Left forelimb (tissue), 1 donor: Measurements from ENCODE around the gene TNFRSF14.

Experiments
- DNase-seq: peaks from one replicate; pipeline ENCODE4 v3.0.0-alpha.2; 2018; ENCODE audit warnings: low spot score

Gene TNFRSF14

DNA sequence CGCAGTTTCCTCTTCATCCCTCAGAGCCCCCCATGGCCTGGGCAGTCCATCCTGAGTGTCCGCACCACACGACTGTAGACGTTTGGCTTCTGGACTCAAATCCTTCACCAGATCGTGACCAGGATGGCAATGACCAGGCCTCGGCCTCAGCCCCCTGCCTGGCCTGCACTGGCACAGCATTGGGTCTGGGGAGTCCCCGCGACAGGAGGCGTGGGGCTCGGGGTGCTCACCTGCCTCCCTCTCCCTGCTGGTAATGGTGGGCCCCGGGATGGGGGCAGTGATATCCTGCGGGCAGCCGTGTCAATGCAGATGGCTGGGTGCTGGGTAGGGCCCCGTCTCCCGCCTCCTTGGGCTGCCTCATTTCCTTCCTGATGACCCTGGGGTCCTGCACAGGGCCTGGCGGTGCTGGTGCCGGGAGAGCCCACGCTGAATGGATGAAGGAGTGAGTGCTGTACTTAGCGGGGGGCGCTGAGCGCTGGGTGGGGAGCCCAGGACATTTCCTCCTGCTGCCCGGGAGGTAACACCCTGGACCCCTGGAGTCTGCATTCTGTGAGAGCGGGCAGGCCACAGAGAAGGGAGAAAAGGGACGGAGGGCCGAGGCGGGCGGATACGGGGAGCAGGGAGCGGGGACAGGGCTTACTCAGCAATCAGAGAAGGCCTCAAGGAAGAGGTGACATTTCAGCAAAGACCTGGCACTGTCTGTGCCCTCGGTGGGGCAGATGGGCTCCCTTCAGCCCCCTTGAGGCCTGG lies 2.1 kb upstream of the TNFRSF14 start:
- no peak for DNase-seq

DNA sequence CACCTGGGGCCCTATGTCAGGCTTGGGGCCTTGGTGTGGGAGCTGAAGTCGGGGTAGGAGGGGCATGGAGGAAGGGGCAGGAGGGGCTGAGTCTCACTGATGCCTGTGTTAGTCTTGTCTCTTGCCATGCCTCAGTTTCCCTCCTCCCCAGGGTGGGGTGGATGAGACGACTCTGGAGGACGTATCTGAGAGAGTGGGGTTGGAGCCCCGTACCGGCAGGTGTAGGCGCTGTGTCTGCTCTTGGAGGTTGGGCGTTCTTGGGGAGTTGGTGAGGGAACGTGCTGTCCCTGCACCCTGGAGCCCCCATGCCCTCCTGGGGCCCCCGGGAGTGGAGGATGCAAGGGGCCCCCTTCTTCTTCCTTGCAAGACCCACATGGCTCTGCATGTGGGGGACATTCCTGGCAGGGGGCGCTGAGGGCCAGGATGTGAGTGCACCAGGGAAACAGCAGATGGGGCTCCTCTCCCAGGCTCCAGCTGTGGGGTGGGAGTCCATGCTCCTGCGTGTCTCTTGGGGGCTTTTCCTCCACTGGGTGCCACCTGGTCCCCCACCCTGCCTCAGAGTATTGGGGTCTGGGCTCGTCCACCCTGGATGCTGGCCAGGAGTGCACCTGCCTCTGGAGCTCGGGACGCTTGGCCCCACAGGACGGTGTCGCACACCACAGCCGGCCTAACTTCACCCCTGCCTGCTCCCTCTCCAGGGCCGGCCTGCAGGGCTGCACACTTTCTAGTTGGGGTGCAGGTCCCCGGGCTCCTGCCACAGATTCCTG lies 1.4 kb upstream of the TNFRSF14 start:
- DNase-seq: no peak

DNA sequence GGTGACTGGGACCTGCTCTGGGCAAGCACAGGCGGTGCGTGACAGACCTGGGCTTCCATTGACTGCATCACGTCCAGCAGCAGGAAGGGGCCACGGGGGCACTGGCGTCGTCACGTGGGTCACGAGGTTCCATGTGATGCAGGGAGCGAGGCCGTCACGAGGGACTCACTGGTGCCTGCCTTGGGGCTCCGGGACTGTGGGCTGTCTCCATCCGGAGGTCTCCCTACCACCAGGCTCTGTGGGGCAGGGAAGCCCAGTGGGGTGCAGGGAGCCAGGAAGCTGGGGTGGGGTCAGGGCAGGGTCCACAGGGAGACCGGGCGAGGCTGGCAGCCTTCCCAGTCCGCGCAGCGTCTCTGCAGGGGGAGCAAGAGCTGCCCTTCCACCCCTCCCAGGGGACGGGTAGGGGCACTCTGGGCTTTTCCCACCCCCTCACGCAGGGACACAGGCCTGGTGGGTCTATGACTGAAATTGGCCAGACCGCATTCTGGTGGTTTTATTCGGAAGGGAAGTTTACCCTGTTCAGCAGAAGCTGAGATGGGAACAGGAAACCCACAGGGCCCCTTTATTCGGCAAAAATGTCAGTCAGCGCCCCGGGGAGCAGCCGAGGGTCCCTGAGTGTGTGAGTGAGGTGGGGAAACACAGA lies 416 bp upstream of the TNFRSF14 start:
- DNase-seq: no peak

DNA sequence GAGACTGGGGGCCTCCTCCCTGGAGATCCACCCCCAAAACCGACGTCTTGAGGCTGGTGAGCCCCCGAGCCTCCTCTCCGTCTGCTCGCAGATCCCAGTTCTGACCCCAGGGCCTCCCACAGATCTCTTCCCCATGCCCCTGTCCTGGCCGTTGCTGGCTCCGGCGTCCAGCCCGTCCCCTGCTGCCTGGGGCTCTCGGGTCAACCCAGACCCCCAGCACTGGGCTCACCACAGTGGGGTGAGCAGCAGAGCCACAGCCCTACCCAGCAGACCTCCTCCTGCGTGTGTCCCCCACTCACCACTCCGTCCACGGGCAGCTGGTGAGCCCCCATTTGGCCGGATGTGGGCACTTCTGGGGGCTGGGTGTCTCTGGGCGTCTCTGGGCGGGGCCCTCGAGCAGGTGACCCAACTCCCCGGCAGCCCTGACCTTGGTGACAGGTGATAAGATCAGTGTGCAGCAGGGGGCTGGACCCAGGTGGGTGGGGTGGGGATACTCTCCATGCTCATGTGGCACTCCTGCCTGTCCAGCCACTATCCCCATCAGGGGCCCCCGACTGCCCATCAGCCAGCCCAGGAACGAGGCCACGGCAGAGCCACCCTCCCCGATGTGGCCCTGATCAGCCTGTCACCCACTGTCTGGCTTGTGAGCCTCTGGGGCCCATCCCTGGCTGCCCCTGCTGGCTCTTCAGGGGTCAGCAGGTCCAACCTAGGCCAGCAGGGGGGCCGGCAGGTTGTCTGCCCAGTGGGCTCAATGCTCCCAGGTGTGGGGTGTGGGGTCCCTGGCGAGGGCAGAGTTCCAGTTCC lies 709 bp downstream of the TNFRSF14 start:
- DNase-seq: no peak

DNA sequence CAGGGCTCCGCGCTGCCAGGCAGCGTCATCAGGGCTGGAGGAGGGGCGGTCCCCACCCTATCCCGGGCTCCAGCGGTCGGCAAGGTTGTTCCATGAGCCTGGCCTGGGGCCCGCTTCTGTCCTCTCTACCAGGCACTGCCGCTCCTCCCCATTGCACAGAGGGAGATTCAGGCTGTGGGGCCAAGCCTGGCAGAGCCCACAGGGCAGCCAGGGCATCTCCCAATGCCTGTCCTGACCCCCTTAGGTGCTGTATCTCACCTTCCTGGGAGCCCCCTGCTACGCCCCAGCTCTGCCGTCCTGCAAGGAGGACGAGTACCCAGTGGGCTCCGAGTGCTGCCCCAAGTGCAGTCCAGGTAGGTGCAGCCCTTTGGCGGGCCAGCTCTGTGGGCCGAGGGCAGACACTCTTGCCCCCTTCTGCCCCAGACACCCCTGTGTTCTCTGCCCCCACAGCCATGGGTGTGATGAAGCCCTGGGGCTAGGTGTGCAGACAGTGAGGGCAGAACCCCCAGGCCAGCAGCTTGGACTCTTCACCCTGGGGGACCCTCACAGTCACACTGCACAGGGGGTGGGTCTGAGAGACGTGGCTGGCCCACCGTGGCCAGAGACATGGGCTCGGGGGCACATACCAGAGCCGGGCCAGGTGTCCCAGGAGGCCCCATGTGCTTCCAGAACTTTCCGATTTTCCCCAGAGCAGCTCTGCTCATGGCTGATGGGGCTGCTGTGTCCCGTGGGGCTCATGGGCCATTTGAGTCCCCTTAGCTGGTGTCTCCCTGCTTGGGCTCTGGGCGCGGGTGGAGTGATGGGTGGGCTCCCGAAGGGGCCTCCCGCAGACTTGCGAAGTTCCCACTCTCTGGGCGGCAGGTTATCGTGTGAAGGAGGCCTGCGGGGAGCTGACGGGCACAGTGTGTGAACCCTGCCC lies 1.6 kb downstream of the TNFRSF14 start:
- no peak for DNase-seq

DNA sequence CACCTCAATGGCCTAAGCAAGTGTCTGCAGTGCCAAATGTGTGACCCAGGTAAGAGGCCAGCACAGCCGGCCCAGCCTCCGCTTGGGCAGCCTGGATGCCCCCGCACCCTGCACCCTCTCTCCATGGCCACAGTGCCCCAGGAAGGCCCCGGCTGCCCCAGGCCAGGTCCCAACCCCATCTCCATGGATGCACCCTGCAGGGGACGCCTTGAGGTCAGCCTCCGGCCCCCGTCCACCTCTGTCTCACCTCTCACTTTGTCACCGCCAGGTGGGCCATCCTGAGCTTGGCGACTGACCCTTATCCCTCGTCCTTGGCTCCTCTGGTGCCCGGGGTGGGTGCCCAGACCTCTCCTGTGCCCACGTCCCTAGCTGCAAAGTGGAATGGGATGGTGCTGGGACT lies 2.2 kb downstream of the TNFRSF14 start:
- no peak for DNase-seq

DNA sequence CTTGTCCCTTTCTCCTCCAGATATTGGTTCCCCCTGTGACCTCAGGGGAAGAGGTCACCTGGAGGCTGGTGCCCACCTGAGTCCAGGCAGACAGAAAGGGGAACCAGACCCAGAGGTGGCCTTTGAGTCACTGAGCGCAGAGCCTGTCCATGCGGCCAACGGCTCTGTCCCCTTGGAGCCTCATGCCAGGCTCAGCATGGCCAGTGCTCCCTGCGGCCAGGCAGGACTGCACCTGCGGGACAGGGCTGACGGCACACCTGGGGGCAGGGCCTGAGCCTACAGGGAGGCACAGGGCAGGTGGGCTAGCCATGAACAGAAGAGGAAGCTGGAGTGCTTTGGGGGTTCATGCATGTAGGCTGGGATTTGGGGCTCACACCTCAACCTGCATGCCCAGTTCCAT lies 2.7 kb downstream of the TNFRSF14 start:
- no peak for DNase-seq

DNA sequence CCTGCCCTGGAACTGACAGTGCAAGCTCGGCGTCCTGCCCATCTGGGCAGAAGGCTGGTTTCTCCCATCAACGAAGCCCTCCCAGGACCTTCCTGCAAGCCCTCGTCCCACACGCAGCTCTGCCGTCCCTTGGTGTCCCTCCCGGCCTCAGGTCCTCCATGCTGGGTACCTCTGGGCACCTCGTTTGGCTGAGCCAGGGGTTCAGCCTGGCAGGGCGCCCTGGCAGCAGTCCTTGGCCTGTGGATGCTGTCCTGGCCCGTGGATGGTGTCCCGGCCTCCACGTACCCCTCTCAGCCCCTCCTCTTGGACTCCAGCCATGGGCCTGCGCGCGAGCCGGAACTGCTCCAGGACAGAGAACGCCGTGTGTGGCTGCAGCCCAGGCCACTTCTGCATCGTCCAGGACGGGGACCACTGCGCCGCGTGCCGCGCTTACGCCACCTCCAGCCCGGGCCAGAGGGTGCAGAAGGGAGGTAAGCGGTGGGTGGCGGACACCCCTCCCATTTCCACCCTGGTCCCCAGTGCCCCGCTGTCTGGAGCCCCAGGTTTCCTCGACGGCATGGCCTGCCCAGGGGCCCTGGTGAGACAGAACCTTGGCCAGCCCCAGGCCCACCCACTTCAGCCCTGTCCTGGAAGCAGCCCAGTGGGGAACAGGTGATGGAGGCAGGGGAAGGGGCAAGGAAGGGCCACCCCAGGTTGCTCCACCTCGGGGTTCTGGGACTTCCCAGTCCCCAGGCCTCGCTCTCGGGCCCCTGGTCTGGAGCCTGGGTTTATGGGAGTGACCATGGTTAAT lies 3.5 kb downstream of the TNFRSF14 start:
- no peak for DNase-seq

DNA sequence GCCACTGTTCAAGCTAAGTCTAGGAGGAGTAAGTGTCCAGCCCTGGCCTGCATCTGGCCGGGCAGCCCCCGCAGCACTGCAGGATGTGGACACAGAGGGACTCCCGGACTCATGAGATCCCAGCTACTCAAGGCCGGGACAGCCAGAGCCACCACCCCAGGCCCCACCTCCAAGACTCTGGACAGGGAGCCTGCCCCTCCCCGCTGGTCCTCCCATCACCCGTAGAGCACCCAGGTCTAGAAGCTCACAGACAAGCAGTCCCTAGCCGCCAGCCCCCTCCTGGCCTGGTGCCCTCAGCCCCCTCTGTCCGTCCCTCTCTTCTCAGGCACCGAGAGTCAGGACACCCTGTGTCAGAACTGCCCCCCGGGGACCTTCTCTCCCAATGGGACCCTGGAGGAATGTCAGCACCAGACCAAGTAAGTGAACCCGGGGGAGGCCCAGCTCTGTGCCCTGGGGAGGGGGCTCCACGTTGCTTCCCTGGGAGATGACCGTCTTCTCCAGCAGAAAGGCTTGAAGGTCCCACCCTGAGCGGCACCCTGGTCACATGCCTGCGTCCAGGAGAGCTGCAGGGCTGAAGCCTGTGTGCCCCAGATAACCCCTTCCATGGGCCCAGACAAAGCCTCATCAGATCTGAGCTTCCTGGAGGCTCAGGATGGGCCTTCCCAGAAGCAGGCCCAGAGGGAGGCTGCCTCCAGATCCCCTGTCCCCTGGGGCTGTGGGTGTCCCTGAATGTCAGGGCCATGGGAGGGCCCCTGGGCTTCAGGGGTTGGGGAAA lies 4.3 kb downstream of the TNFRSF14 start:
- DNase-seq: no peak

DNA sequence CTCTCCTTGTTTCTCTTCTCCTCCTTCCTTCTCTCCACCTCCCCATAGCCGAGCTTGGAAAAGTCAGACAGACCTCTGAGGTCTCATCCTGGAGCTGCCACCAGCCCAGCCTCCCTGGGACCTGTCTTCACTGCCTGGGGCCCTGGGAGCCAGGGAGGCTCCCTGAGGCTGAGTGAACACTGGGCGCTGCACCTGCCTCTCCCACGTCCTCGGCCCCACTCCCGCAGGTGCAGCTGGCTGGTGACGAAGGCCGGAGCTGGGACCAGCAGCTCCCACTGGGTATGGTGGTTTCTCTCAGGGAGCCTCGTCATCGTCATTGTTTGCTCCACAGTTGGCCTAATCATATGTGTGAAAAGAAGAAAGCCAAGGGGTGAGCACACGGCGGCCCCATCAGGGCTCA lies 5.3 kb downstream of the TNFRSF14 start:
- no peak for DNase-seq

DNA sequence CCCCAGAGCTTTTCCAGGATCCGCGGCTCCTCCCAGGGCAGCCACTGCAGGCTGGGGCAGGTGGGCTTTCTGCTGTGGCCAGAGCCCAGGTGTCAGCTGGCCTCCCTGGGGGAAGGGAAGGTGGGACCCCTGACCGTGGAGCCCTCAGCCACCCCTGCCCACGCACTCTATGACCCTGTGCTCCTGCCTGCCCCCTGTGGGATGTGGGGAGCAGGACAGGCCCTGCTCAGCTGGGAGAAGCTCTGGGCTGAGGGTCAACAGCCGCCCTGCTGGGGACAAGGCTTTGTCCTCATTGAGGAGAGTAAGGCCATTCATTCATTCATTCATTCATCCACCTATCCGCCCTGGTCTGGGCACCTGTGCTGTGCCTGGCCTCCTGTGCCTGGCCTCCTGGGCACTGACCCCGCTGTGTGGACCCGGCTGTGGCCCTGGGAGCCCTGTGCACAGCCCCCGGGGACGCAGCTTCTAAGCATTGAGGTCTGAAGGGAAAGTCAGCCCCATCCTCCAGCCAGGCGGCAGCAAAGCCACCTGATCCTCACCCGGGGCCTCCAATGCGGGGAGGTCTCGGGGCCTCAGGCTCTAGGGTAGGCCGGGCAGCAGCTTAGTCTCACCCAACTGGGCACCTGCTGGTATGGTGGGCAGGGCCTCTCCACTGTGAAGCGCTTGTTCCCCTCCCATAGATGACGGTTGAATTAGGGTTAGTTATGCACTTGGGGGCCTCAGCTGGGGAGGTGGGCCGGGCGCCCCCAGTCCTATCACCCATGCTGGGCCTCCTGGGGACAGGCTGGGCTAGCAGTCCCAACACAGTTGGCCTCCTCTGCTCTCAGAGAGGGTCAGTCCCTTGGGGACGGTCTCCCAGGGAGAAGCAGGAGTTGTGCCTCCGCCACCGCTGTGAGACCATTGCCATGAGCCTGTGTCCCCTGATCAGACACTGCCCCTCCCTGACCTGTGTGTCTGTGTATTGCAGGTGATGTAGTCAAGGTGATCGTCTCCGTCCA lies 6.0 kb downstream of the TNFRSF14 start:
- no peak for DNase-seq

DNA sequence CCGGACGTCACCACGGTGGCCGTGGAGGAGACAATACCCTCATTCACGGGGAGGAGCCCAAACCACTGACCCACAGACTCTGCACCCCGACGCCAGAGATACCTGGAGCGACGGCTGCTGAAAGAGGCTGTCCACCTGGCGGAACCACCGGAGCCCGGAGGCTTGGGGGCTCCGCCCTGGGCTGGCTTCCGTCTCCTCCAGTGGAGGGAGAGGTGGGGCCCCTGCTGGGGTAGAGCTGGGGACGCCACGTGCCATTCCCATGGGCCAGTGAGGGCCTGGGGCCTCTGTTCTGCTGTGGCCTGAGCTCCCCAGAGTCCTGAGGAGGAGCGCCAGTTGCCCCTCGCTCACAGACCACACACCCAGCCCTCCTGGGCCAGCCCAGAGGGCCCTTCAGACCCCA lies 7.0 kb downstream of the TNFRSF14 start:
- DNase-seq: no peak

DNA sequence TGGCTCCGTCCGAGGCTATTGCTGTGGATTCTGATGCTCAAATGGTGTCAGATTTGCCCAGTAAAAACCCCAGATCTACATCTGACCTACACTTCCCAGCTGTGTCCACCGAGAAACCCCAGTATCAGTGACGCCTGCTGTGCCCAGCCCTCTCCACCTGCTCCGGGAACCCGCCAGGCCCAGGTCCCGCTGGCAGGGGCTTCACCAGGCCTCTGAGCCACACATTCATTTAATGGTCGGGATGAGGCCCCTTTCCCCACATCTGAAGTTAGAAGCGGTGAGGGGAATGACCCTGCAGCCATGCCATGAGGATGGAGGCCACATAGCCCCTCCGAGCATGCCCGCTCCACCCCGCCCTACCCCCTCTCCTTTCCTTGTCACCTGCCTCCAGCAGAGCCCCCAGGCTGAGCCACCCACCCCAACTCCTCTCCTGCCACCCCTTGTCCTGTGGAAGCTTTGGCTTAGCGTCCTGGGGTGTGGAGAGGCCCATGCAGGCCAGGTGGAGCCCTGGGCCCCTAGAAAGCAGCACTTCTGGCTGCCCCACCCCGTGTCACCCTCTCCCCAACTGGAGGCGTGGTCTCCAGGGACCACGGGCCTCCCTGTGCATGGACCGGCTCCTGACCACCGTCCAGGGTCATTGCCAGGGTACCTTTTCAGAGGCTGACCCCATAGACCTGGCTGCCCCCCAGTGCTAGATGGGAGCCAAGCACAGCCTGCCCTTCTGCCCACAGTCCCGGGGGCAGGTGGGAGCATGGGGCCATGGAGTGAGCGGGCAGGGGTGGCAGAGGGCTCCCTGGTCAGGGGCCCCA lies 8.0 kb downstream of the TNFRSF14 start:
- no peak for DNase-seq

DNA sequence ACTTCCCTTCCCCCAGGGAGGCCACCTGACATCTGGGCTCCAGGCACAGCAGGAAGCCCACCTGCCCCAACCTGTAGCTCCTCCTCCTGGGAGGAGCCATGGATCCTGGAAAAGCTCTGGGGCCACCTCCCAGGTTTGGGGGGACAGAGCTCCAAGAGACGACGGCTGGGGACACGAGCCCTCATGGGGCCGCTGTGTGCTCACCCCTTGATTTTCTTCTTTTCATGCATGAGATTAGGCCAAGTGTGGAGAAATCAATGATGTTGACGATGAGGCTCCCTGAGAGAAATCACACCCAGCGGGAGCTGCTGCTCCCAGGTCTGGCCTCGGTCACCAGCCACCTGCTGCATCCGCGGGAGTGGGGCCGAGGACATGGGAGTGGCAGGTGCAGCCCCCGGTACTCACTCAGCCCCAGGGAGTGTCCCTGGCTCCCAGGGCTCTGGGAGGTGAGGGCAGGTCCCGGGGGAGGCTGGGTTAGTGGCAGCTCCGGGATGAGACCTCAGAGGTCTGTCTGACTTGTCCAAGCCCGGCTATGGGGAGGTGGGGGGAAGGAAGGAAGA lies 8.7 kb downstream of the TNFRSF14 start:
- no peak for DNase-seq

DNA sequence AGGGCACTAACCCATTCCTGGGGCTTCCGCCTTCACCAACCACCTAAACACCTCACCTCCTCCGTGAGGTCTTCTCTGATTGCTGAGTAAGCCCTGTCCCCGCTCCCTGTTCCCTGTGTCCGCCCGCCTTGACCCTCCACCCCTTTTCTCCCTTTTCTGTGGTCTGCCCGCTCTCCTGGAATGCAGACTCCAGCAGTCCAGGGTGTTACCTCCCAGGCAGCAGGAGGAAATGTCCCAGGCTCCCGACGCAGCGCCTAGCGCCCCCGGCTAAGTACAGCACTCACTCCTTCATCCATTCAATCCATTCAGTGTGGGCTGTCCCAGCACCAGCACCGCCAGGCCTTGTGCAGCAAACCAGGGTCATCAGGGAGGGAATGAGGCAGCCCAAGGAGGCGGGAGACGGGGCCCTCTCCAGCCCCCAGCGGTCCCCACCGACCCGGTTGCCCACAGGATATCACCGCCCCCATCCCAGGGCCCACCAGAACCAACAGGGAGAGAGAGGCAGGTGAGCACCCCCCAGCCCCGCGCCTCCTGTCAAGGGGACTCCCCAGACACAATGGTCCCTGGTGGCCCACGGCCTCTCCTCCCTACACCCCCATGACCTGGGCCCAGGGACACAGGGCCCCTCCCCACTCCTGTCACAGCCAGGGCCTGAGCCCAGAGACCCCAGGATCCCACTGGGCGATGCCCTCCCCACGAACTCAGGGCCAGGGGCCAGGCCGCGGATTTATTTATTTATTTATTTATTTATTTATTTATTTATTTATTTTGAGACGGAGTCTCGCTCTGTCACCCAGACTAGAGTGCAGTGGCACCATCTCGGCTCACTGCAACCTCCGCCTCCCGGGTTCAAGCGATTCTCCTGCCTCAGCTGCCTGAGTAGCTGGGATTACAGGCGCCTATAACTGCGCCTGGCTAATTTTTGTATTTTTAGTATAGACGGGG lies 10.2 kb downstream of the TNFRSF14 start:
- no peak for DNase-seq

DNA sequence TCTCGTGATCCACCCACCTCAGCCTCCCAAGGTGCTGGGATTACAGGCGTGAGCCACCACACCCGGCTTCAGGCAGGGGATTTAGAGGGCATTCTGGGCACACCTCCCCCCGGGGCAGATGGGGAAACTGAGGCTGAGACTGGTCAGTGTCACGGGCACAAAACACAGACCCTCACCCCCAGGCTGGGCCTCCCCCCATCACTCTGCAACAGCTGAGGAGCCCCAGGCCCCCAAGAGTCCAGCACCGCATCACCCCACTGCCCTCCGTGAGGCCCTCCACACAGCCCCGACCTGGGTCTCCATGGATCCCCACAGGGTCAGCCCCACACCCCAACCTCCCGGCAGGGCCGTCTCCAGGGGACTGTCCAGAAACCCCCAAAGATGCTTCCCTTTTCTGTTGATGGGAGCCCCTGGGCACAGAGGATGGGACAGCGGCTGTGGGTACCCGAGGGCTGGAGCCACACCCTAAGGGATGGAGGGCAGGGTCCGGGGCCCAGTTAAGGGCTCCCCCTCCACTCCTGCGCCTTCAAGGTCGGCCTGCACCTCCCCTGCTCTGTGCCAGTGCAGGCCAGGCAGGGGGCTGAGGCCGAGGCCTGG lies 11.0 kb downstream of the TNFRSF14 start:
- DNase-seq: no peak
